ENCODE results near the gene ZNF488.
"Not testable (repeated sequence)": the region's sequence is repeated elsewhere in the genome, so short reads cannot be mapped to it uniquely, and the experiment has no call there.

The ZNF488 gene

GRCh38 chr10:47409866-47410256 lies 25.8 kb upstream of the ZNF488 start:
- no peak for DNase-seq (ENCODE audit: low spot score)

GRCh38 chr10:47409171-47409865 lies 25.2 kb upstream of the ZNF488 start:
- DNase-seq (ENCODE audit: low spot score), result no peak

- no peak for DNase-seq (ENCODE audit: low spot score)
These were observed 24.5 kb upstream of the ZNF488 start for GRCh38 chr10:47408606-47409005.

- DNase-seq (ENCODE audit: low spot score), result no peak
These were observed 23.0 kb upstream of the ZNF488 start for GRCh38 chr10:47406870-47407691.

GRCh38 chr10:47406548-47406869 lies 22.4 kb upstream of the ZNF488 start:
- no peak for DNase-seq (ENCODE audit: low spot score)

- DNase-seq (ENCODE audit: low spot score), result no peak
These were observed 21.9 kb upstream of the ZNF488 start for GRCh38 chr10:47405857-47406547.

GRCh38 chr10:47404937-47405336 lies 20.8 kb upstream of the ZNF488 start:
- no peak for DNase-seq (ENCODE audit: low spot score)

GRCh38 chr10:47404446-47404845 lies 20.4 kb upstream of the ZNF488 start:
- no peak for DNase-seq (ENCODE audit: low spot score)

- DNase-seq (ENCODE audit: low spot score), result no peak
These were observed 19.6 kb upstream of the ZNF488 start for GRCh38 chr10:47403446-47404318.

- no peak for DNase-seq (ENCODE audit: low spot score)
These were observed 18.7 kb upstream of the ZNF488 start for GRCh38 chr10:47402641-47403301.

- DNase-seq (ENCODE audit: low spot score), result no peak
These were observed 18.0 kb upstream of the ZNF488 start for GRCh38 chr10:47401874-47402640.

GRCh38 chr10:47401210-47401609 lies 17.1 kb upstream of the ZNF488 start:
- DNase-seq (ENCODE audit: low spot score), result no peak

GRCh38 chr10:47400786-47401185 lies 16.7 kb upstream of the ZNF488 start:
- no peak for DNase-seq (ENCODE audit: low spot score)

GRCh38 chr10:47400251-47400650 lies 16.2 kb upstream of the ZNF488 start:
- DNase-seq (ENCODE audit: low spot score), result no peak

GRCh38 chr10:47397256-47397655 lies 13.2 kb upstream of the ZNF488 start:
- no peak for DNase-seq (ENCODE audit: low spot score)

GRCh38 chr10:47396311-47396717 lies 12.2 kb upstream of the ZNF488 start:
- no peak for DNase-seq (ENCODE audit: low spot score)

- DNase-seq (ENCODE audit: low spot score), result no peak
These were observed 5.5 kb upstream of the ZNF488 start for GRCh38 chr10:47389619-47390018.

GRCh38 chr10:47388879-47389278 lies 4.8 kb upstream of the ZNF488 start:
- DNase-seq (ENCODE audit: low spot score), result no peak

- not testable (repeated sequence) for DNase-seq (ENCODE audit: low spot score)
These were observed 2.0 kb upstream of the ZNF488 start for GRCh38 chr10:47386104-47386503.

GRCh38 chr10:47383261-47384147 lies 589 bp downstream of the ZNF488 start:
- no peak for DNase-seq (ENCODE audit: low spot score)
